Neural cell (in vitro differentiated cells): Measurements from ENCODE around the gene MAGI1. TPM values are rescaled to one million over a fixed set of nuclear protein-coding genes. Genes with fewer than 3 reads are reported as not detected.

Experiments used
- H2AFZ ChIP-seq: fragments of 200-600, 300-800 bp; sonication (generic), shearing (Covaris generic); 2 replicates; pipeline ENCODE4 v1.6.0; 2014; ENCODE audit warnings: low read depth, mild to moderate bottlenecking, antibody characterized with exemption, low read length, moderate library complexity
- H3F3A ChIP-seq: fragments of 200-600 bp; shearing (Covaris generic); 2 replicates; pipeline ENCODE4 v1.6.1; 2016; ENCODE audit warnings: mild to moderate bottlenecking, moderate library complexity, mixed read lengths, antibody characterized with exemption, low read length; ENCODE audit not compliant: insufficient read depth, poor library complexity, severe bottlenecking
- H3K27ac ChIP-seq: fragments of 200-600, 300-800 bp; sonication (generic), shearing (Covaris generic); 2 replicates; pipeline ENCODE4 v1.5.1; 2014; ENCODE audit warnings: mild to moderate bottlenecking, low read length, moderate library complexity
- H3K27me3 ChIP-seq: fragments of 300-800, 200-600 bp; sonication (generic), shearing (Covaris generic); 2 replicates; pipeline ENCODE4 v1.6.0; 2014; ENCODE audit warnings: mild to moderate bottlenecking, low read depth, low read length, moderate library complexity; ENCODE audit not compliant: insufficient read depth
- H3K36me3 ChIP-seq: fragments of 300-800, 200-600 bp; sonication (generic), shearing (Covaris generic); 2 replicates; pipeline ENCODE4 v1.5.1; 2014; ENCODE audit warnings: mild to moderate bottlenecking, antibody characterized with exemption, low read length, moderate library complexity; ENCODE audit not compliant: insufficient read depth
- H3K4me2 ChIP-seq: fragments of 300-800, 200-600 bp; sonication (generic), shearing (Covaris generic); 2 replicates; pipeline ENCODE4 v1.6.0; 2014; ENCODE audit warnings: mild to moderate bottlenecking, low read length
- H3K4me3 ChIP-seq: fragments of 300-800, 200-600 bp; sonication (generic), shearing (Covaris generic); 2 replicates; pipeline ENCODE4 v1.5.1; 2014; ENCODE audit warnings: mild to moderate bottlenecking, low read length, moderate library complexity
- H3K79me2 ChIP-seq: fragments of 200-600 bp; shearing (Covaris generic); replicated peaks from 2 replicates; pipeline ENCODE4 v1.6.0; 2014; ENCODE audit warnings: mild to moderate bottlenecking, low read length, moderate library complexity; ENCODE audit not compliant: insufficient read depth
- H3K9ac ChIP-seq: fragments of 300-800, 200-600 bp; sonication (generic), shearing (Covaris generic); 2 replicates; pipeline ENCODE4 v1.6.1; 2016; ENCODE audit warnings: mild to moderate bottlenecking, low read length, mixed read lengths
- H3K9me2 ChIP-seq: fragments of 200-600 bp; shearing (Covaris generic); 2 replicates; pipeline ENCODE4 v1.6.1; 2016; ENCODE audit warnings: mild to moderate bottlenecking, low read length, mixed read lengths; ENCODE audit not compliant: insufficient read depth
- H3K9me3 ChIP-seq: fragments of 200-600, 300-800 bp; sonication (generic), shearing (Covaris generic); 2 replicates; pipeline ENCODE4 v1.6.1; 2016; ENCODE audit warnings: mild to moderate bottlenecking, mixed run types, low read length, moderate library complexity, mixed read lengths
- H4K20me1 ChIP-seq: fragments of 200-600 bp; shearing (Covaris generic); 2 replicates; pipeline ENCODE4 v1.6.1; 2016; ENCODE audit warnings: mild to moderate bottlenecking, mixed run types; ENCODE audit not compliant: insufficient read depth
- EP300 ChIP-seq: fragments of 450-650 bp; conservative IDR thresholded peaks from 2 replicates; pipeline ENCODE4 v1.6.1; 2014; ENCODE audit warnings: antibody characterized with exemption, mild to moderate bottlenecking, moderate library complexity; ENCODE audit not compliant: poor library complexity, severe bottlenecking
- EZH2 ChIP-seq: fragments of 200-600, 300-800 bp; shearing (Covaris generic), sonication (generic); IDR thresholded peaks from 2 replicates; pipeline ENCODE4 v1.6.1; 2014; ENCODE audit warnings: antibody characterized with exemption, low read length, borderline replicate concordance, mild to moderate bottlenecking; ENCODE audit not compliant: insufficient read depth, poor library complexity, severe bottlenecking
- MXI1 ChIP-seq: fragments of 450-650 bp; conservative IDR thresholded peaks from 2 replicates; pipeline ENCODE4 v1.6.1; 2014; ENCODE audit warnings: antibody characterized with exemption, mild to moderate bottlenecking; ENCODE audit not compliant: poor library complexity, severe bottlenecking
- POLR2AphosphoS5 ChIP-seq: IDR thresholded peaks from 2 replicates; pipeline ENCODE4 v1.6.1; 2012
- RAD21 ChIP-seq: fragments of 450-650 bp; conservative IDR thresholded peaks from 2 replicates; pipeline ENCODE4 v1.6.1; 2014; ENCODE audit warnings: antibody characterized with exemption, mild to moderate bottlenecking, moderate library complexity
- SMC3 ChIP-seq: fragments of 450-650 bp; conservative IDR thresholded peaks from 2 replicates; pipeline ENCODE4 v1.6.1; 2014; ENCODE audit warnings: antibody characterized with exemption, mild to moderate bottlenecking, moderate library complexity; ENCODE audit not compliant: poor library complexity
- TAF1 ChIP-seq: IDR thresholded peaks from 2 replicates; pipeline ENCODE4 v1.6.1; 2012; ENCODE audit warnings: low read depth
- polyA plus RNA-seq: library from polyadenylated mRNA; depleted of rRNA; stranded (reverse); fragments of >200 nt; gene quantifications from 2 replicates; pipeline ENCODE4 v1.2.3, GENCODE V29; 2014
- TF ChIP-seq, protein P1 (sequence below): IDR thresholded peaks from 2 replicates; pipeline ENCODE4 v1.6.1; 2012; ENCODE audit warnings: borderline replicate concordance
- TF ChIP-seq, protein P2 (sequence below): fragments of 450-650 bp; IDR thresholded peaks from 2 replicates; pipeline ENCODE4 v1.5.1; 2014; ENCODE audit warnings: antibody characterized with exemption, mild to moderate bottlenecking, moderate library complexity; ENCODE audit not compliant: poor library complexity, severe bottlenecking

MAGI1 gene
- polyA plus RNA-seq, 1 donor from 2014 or later = 44.7 TPM

DNA sequence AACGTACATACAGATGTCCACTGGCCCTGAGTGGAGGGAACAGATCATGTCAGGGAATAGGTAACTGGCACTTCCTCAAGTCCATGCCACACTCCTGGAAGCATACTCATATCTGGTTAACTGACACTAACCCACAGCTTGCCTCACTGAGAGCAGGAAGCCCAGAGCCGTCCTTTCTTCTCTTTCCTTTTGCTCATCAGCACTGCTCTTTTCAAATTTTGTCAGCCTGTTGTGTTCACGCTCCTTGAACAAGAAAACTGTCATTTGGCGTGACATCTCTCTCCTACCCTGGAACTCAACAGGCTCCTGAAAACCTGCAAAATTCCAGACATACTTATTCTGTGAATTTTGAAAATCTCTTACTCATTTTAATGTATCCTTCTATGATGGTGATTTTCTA is 360.2 kb downstream of the MAGI1 start (continued):
- TF ChIP-seq, protein P1, sequence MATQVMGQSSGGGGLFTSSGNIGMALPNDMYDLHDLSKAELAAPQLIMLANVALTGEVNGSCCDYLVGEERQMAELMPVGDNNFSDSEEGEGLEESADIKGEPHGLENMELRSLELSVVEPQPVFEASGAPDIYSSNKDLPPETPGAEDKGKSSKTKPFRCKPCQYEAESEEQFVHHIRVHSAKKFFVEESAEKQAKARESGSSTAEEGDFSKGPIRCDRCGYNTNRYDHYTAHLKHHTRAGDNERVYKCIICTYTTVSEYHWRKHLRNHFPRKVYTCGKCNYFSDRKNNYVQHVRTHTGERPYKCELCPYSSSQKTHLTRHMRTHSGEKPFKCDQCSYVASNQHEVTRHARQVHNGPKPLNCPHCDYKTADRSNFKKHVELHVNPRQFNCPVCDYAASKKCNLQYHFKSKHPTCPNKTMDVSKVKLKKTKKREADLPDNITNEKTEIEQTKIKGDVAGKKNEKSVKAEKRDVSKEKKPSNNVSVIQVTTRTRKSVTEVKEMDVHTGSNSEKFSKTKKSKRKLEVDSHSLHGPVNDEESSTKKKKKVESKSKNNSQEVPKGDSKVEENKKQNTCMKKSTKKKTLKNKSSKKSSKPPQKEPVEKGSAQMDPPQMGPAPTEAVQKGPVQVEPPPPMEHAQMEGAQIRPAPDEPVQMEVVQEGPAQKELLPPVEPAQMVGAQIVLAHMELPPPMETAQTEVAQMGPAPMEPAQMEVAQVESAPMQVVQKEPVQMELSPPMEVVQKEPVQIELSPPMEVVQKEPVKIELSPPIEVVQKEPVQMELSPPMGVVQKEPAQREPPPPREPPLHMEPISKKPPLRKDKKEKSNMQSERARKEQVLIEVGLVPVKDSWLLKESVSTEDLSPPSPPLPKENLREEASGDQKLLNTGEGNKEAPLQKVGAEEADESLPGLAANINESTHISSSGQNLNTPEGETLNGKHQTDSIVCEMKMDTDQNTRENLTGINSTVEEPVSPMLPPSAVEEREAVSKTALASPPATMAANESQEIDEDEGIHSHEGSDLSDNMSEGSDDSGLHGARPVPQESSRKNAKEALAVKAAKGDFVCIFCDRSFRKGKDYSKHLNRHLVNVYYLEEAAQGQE = no peak

- H3K4me2 ChIP-seq = no peak overlapping the region
- H3K27me3 ChIP-seq = no peaks in the 10 kb centered on the region
- no peak overlapping the region for H2AFZ ChIP-seq
- no peak overlapping the region for H3K27ac ChIP-seq
- H3K9me3 ChIP-seq = no peaks in the 10 kb centered on the region
- no peaks in the 10 kb centered on the region for H3F3A ChIP-seq
- TF ChIP-seq SMC3 (no peak), EZH2 (no peak), RAD21 (no peak), TAF1 (no peak), POLR2AphosphoS5 (no peak), MXI1 (no peak), EP300 (no peak)
- TF ChIP-seq, protein P1 = no peak
- TF ChIP-seq, protein P2, sequence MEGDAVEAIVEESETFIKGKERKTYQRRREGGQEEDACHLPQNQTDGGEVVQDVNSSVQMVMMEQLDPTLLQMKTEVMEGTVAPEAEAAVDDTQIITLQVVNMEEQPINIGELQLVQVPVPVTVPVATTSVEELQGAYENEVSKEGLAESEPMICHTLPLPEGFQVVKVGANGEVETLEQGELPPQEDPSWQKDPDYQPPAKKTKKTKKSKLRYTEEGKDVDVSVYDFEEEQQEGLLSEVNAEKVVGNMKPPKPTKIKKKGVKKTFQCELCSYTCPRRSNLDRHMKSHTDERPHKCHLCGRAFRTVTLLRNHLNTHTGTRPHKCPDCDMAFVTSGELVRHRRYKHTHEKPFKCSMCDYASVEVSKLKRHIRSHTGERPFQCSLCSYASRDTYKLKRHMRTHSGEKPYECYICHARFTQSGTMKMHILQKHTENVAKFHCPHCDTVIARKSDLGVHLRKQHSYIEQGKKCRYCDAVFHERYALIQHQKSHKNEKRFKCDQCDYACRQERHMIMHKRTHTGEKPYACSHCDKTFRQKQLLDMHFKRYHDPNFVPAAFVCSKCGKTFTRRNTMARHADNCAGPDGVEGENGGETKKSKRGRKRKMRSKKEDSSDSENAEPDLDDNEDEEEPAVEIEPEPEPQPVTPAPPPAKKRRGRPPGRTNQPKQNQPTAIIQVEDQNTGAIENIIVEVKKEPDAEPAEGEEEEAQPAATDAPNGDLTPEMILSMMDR = no peak
- H4K20me1 ChIP-seq = no peaks in the 10 kb centered on the region
- no peaks in the 10 kb centered on the region for H3K79me2 ChIP-seq
- H3K4me3 ChIP-seq = no peak overlapping the region
- no peak overlapping the region for H3K9ac ChIP-seq
- H3K9me2 ChIP-seq = no peaks in the 10 kb centered on the region
- H3K36me3 ChIP-seq = no peaks in the 10 kb centered on the region
Measured at GRCh38 chr3:65677486-65678010, 361.2 kb downstream of the MAGI1 start.
